ENCODE results near the gene THBS3.
A peak's percentile ranks its signal among the peaks of the same experiment; 100 is the strongest.
"Not testable (repeated sequence)": the region's sequence is repeated elsewhere in the genome, so short reads cannot be mapped to it uniquely, and the experiment has no call there.

THBS3 gene

GRCh38 chr1:155218854-155219591 lies 11.3 kb upstream of the THBS3 start:
- no peak overlapping the region for H3K4me3 ChIP-seq (ENCODE audit: low read depth, low read length)
- no peak for TF ChIP-seq CTCF (IDR thresholded peaks at IDR 0.05; ENCODE audit: borderline replicate concordance, insufficient read depth, low read depth, low read length)

GRCh38 chr1:155214702-155215101 lies 7.0 kb upstream of the THBS3 start:
- not testable (repeated sequence) for H3K4me3 ChIP-seq (ENCODE audit: low read depth, low read length)

GRCh38 chr1:155212051-155212440 lies 4.3 kb upstream of the THBS3 start:
- H3K4me3 ChIP-seq (ENCODE audit: low read depth, low read length): not testable (repeated sequence)

- H3K4me3 ChIP-seq (ENCODE audit: low read depth, low read length): not testable (repeated sequence)
Observed at GRCh38 chr1:155211381-155212050, 3.8 kb upstream of the THBS3 start.

GRCh38 chr1:155210314-155211104 lies 2.8 kb upstream of the THBS3 start:
- TF ChIP-seq CTCF (IDR thresholded peaks at IDR 0.05; ENCODE audit: borderline replicate concordance, insufficient read depth, low read depth, low read length): no peak
- no peak overlapping the region for H3K4me3 ChIP-seq (ENCODE audit: low read depth, low read length)

GRCh38 chr1:155209312-155209721 lies 1.6 kb upstream of the THBS3 start:
- TF ChIP-seq CTCF (IDR thresholded peaks at IDR 0.05; ENCODE audit: borderline replicate concordance, insufficient read depth, low read depth, low read length): no peak
- H3K4me3 ChIP-seq (ENCODE audit: low read depth, low read length): peak overlapping the region; percentile 100

- TF ChIP-seq CTCF (IDR thresholded peaks at IDR 0.05; ENCODE audit: borderline replicate concordance, insufficient read depth, low read depth, low read length): no peak
- H3K4me3 ChIP-seq (ENCODE audit: low read depth, low read length): peak within 1 kb of the TSS; percentile 100
Observed at GRCh38 chr1:155208541-155209311, 1.0 kb upstream of the THBS3 start, which contains the start of gene MTX1. MTX1 (plus strand) TSS chr1:155208695; CDS start chr1:155208805, 110 bp downstream.

Data from GM12875 (cell line).